SK-N-SH treated with all-trans-retinoic acid at 6 μM for 48 hours (cell line): Measurements from ENCODE around the gene UBE2R2.

ENCODE experiments used
- CREB5 ChIP-seq: fragments of 250-450 bp; sonication (Bioruptor Pico); IDR thresholded peaks from 2 replicates; pipeline ENCODE4 v1.5.1; 2020; ENCODE audit warnings: low read depth, mild to moderate bottlenecking, moderate library complexity
- RARB ChIP-seq: fragments of 250-450 bp; sonication (Bioruptor Pico); IDR thresholded peaks from 2 replicates; pipeline ENCODE4 v1.8.0; 2021; ENCODE audit warnings: mild to moderate bottlenecking, moderate library complexity

GRCh38 chr9:33932078-33932807, 115.3 kb downstream of the UBE2R2 start:
- TF ChIP-seq RARB (CRISPR knock-in tag), result no peak
- no peak for TF ChIP-seq CREB5 (CRISPR knock-in tag)
